Neural progenitor cell (in vitro differentiated cells): Measurements from ENCODE around the gene TFPT.

Experiments used
- EZH2 ChIP-seq: fragments of 200-600 bp; sonication (generic); IDR thresholded peaks from 2 replicates; pipeline ENCODE4 v1.6.1; 2017; ENCODE audit warnings: antibody characterized with exemption, mild to moderate bottlenecking, moderate library complexity
- TF ChIP-seq, protein P1 (sequence below): fragments of 200-600 bp; sonication (generic); IDR thresholded peaks from 2 replicates; pipeline ENCODE4 v1.5.1; 2017; ENCODE audit warnings: antibody characterized with exemption, mild to moderate bottlenecking

DNA sequence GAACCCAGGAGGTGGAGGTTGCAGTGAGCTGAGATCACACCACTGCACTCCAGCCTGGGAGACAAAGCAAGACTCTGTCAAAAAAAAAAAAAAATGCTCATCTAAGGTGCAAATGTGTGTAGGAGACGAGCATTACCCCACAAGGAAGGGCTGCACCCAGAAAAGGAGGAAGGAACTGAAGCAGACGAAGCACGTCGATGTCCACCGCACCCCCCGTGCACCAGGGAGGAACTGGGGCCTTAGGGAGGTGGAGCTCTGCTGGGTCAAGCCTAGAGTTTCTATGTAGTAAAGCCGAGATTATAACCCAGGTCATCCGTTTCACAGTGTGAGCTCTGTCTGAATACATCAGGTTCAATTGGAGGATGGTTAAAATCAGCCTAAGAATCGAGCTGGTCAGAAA, 52.8 kb downstream of the TFPT start:
- TF ChIP-seq EZH2 = no peak
- TF ChIP-seq, protein P1, sequence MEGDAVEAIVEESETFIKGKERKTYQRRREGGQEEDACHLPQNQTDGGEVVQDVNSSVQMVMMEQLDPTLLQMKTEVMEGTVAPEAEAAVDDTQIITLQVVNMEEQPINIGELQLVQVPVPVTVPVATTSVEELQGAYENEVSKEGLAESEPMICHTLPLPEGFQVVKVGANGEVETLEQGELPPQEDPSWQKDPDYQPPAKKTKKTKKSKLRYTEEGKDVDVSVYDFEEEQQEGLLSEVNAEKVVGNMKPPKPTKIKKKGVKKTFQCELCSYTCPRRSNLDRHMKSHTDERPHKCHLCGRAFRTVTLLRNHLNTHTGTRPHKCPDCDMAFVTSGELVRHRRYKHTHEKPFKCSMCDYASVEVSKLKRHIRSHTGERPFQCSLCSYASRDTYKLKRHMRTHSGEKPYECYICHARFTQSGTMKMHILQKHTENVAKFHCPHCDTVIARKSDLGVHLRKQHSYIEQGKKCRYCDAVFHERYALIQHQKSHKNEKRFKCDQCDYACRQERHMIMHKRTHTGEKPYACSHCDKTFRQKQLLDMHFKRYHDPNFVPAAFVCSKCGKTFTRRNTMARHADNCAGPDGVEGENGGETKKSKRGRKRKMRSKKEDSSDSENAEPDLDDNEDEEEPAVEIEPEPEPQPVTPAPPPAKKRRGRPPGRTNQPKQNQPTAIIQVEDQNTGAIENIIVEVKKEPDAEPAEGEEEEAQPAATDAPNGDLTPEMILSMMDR = no peak
